ENCODE data around the gene WIF1. TPM values are rescaled to one million over a fixed set of nuclear protein-coding genes. Genes with fewer than 3 reads are reported as not detected.

The WIF1 gene
- total RNA-seq, 1 donor from 2014 or later: 97.0 TPM

DNA sequence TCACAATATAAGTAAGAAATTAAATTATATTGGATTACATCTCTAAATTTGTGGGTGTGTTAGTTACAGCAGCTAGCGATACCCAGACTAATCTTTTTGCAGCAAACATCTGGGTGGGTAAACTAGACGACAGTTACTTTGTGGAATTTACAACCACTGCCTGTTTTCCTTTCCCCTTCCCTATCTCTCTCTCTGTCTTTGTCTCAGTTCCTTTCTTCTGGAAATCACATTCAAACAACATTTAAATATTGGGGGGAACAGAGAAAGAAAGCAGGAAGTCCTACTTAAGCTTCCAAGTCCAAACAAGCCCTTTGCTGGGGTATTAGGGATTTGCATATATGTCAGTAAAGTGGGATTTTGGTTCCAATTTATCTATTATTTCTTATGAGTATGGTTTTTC is 97.6 kb downstream of the WIF1 start:
- no peak for TF ChIP-seq CTCF (IDR thresholded peaks at IDR 0.05)
- H3K27me3 ChIP-seq (ENCODE audit: low read depth): no peaks in the 10 kb centered on the region
- H3K9me3 ChIP-seq: no peaks in the 10 kb centered on the region
- H3K4me3 ChIP-seq: no peak overlapping the region
- ATAC-seq (no peak), DNase-seq (no peak)
- no peaks in the 10 kb centered on the region for H3K4me1 ChIP-seq
- no peak overlapping the region for H3K27ac ChIP-seq
- intact Hi-C loops (cut with DNase I): no loop called here
- no peaks in the 10 kb centered on the region for H3K36me3 ChIP-seq

DNA sequence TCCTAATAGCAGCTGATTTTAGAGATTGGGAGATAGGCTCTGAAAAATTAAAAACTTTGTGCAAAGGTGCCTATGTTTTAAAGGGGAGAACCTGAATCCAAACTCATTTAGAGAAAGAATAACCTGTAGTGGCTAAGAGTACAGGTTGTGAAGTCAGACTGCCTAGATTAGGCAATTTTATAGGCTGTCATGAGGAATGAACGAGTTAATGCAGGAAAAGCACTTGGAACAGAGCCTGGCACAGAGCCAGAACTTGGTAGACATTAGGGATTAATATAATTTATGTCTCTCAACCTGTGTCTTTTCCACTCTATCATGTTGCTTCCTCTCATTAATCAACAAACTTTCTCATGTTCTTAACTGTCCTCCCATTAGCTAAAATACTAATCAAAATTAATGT is 98.1 kb downstream of the WIF1 start:
- Histone ChIP-seq H3K4me1 (no peaks in the 10 kb centered on the region), H3K4me3 (no peak overlapping the region), H3K27ac (no peak overlapping the region), H3K27me3 (ENCODE audit: low read depth) (no peaks in the 10 kb centered on the region), H3K9me3 (no peaks in the 10 kb centered on the region), H3K36me3 (no peaks in the 10 kb centered on the region)
- intact Hi-C loops (cut with DNase I): no loop called here
- no peak for TF ChIP-seq CTCF (IDR thresholded peaks at IDR 0.05)
- no peak for DNase-seq
- ATAC-seq: no peak

DNA sequence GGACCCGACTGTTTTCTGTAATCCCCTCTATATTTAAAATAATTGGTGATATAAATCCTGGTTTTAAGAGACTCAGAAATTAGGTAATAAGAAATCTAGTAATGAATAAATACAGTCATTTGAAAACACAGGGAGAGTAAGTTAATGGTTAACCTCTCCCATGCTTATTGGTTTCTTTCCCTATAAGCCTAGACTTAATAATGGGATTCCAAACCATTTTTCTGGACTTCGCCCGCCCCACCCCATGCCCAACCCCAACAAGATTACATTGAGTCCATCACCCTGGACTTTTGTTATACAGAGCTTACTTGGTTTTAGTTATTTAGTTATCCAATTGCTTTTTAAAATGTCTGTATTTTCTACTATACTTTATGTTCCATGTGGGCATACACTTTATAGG is 98.7 kb downstream of the WIF1 start:
- no peak overlapping the region for H3K27ac ChIP-seq
- H3K27me3 ChIP-seq (ENCODE audit: low read depth): no peaks in the 10 kb centered on the region
- intact Hi-C loops (cut with DNase I): no loop called here
- no peak overlapping the region for H3K4me3 ChIP-seq
- DNase-seq (no peak), ATAC-seq (no peak)
- no peaks in the 10 kb centered on the region for H3K4me1 ChIP-seq
- no peaks in the 10 kb centered on the region for H3K36me3 ChIP-seq
- no peak for TF ChIP-seq CTCF (IDR thresholded peaks at IDR 0.05)
- no peaks in the 10 kb centered on the region for H3K9me3 ChIP-seq

GRCh38 chr12:65019696-65020234 is 101.3 kb downstream of the WIF1 start:
- no peak for TF ChIP-seq CTCF (IDR thresholded peaks at IDR 0.05)
- H3K4me3 ChIP-seq: no peak overlapping the region
- no peaks in the 10 kb centered on the region for H3K36me3 ChIP-seq
- no peak overlapping the region for H3K27ac ChIP-seq
- DNase-seq (no peak), ATAC-seq (no peak)
- no peaks in the 10 kb centered on the region for H3K27me3 ChIP-seq (ENCODE audit: low read depth)
- intact Hi-C loops (cut with DNase I): no loop called here
- H3K4me1 ChIP-seq: no peaks in the 10 kb centered on the region
- no peaks in the 10 kb centered on the region for H3K9me3 ChIP-seq

GRCh38 chr12:65016881-65017650 is 104.0 kb downstream of the WIF1 start:
- H3K4me3 ChIP-seq: no peak overlapping the region
- H3K4me1 ChIP-seq: no peaks in the 10 kb centered on the region
- intact Hi-C loops (cut with DNase I): no loop called here
- no peaks in the 10 kb centered on the region for H3K27me3 ChIP-seq (ENCODE audit: low read depth)
- no peak overlapping the region for H3K27ac ChIP-seq
- TF ChIP-seq CTCF (IDR thresholded peaks at IDR 0.05): no peak
- no peaks in the 10 kb centered on the region for H3K9me3 ChIP-seq
- no peaks in the 10 kb centered on the region for H3K36me3 ChIP-seq
- ATAC-seq (no peak), DNase-seq (no peak)
